ENCODE measurements around the gene GEMIN5. TPM values are rescaled to one million over a fixed set of nuclear protein-coding genes. Genes with fewer than 3 reads are reported as not detected.

Gene GEMIN5
- total and polyA plus RNA-seq, 2 of the 13 experiments (the other 11 are each of a cell fraction or from before 2014, with no cell fraction given) = 6.6 to 28.6 TPM

GRCh38 chr5:154858297-154858971, 79.6 kb downstream of the GEMIN5 start, which contains the start of gene CNOT8 (continued):
- TF ChIP-seq ZNF839 (CRISPR knock-in tag; IDR thresholded peaks at IDR 0.05; ENCODE audit: borderline replicate concordance) (0 out of 2 replicates have a peak, but pooled peaks have one; percentile 87), ISX (CRISPR knock-in tag; conservative IDR thresholded peaks at IDR 0.05) (0 out of 2 replicates have a peak, but pooled peaks have one; percentile 21), ZNF550 (CRISPR knock-in tag; IDR thresholded peaks at IDR 0.05; ENCODE audit: borderline replicate concordance) (0 out of 2 replicates have a peak, but pooled peaks have one; percentile 30), ZNF607 (CRISPR knock-in tag; IDR thresholded peaks at IDR 0.05; ENCODE audit: borderline replicate concordance) (peak; percentile 89), ZC3H13 (CRISPR knock-in tag; IDR thresholded peaks at IDR 0.05) (peak; percentile 87; the same call in 1 of the 2 replicates), ATF7 (IDR thresholded peaks at IDR 0.05) (no peak), ATF7 (CRISPR knock-in tag; IDR thresholded peaks at IDR 0.05) (no peak), TEF (CRISPR knock-in tag; IDR thresholded peaks at IDR 0.05) (peak; percentile 17; the same call in 1 of the 2 replicates), BORCS8-MEF2B (CRISPR knock-in tag; IDR thresholded peaks at IDR 0.05) (0 out of 2 replicates have a peak, but pooled peaks have one; percentile 64), THRA (CRISPR knock-in tag; IDR thresholded peaks at IDR 0.05; ENCODE audit: borderline replicate concordance) (peak; percentile 75; the same call in 1 of the 2 replicates), IRF2 (CRISPR knock-in tag; IDR thresholded peaks at IDR 0.05) (peak; percentile 89), HMG20A (CRISPR knock-in tag; IDR thresholded peaks at IDR 0.05; ENCODE audit: borderline replicate concordance) (peak; percentile 29; the same call in 1 of the 2 replicates), MYC (CRISPR knock-in tag; IDR thresholded peaks at IDR 0.05; ENCODE audit: borderline replicate concordance) (peak; percentile 78), ERF (CRISPR knock-in tag; IDR thresholded peaks at IDR 0.05) (peak; percentile 70; the same call in 1 of the 2 replicates), PHF5A (CRISPR knock-in tag; IDR thresholded peaks at IDR 0.05; ENCODE audit: low read depth, unreplicated experiment) (no peak), ZNF350 (CRISPR knock-in tag; IDR thresholded peaks at IDR 0.05; ENCODE audit: borderline replicate concordance, low read depth) (peak; percentile 76), SP4 (CRISPR knock-in tag; IDR thresholded peaks at IDR 0.05) (peak; percentile 68), RFXANK (CRISPR knock-in tag; IDR thresholded peaks at IDR 0.05) (0 out of 2 replicates have a peak, but pooled peaks have one; percentile 36), MYPOP (CRISPR knock-in tag; IDR thresholded peaks at IDR 0.05) (peak; percentile 49; the same call in 1 of the 2 replicates), UBTF (CRISPR knock-in tag; IDR thresholded peaks at IDR 0.05) (peak; percentile 73), PHF20 (CRISPR knock-in tag; IDR thresholded peaks at IDR 0.05) (peak; percentile 77), NCOA1 (CRISPR knock-in tag; IDR thresholded peaks at IDR 0.05) (no peak), NR1H2 (CRISPR knock-in tag; IDR thresholded peaks at IDR 0.05; ENCODE audit: borderline replicate concordance, low read depth) (no peak), SMC3 (IDR thresholded peaks at IDR 0.05; ENCODE audit: low read length) (no peak), REPIN1 (CRISPR knock-in tag; IDR thresholded peaks at IDR 0.05; ENCODE audit: borderline replicate concordance, low read depth) (peak; percentile 68; the same call in 1 of the 2 replicates)

Data from HepG2 (cell line).